Right renal cortex interstitium (tissue), 3 donors: ENCODE measurements around the gene ISG15. TPM values are rescaled to one million over a fixed set of nuclear protein-coding genes. Genes with fewer than 3 reads are reported as not detected.
"Not testable (repeated sequence)": the region's sequence is repeated elsewhere in the genome, so short reads cannot be mapped to it uniquely, and the experiment has no call there.

Experiments used
- DNase-seq, 3 donors: peaks; one replicate each; pipeline ENCODE4 v3.0.0-alpha.2; 2013; ENCODE audit warnings: low read depth in 3 of 3, low spot score in 2 of 3
- polyA plus RNA-seq, 3 donors: library from polyadenylated mRNA; unstranded; fragments of 120-200 nt; gene quantifications; one replicate each; pipeline ENCODE4 v1.2.1, GENCODE V29; 2013; ENCODE audit not compliant: insufficient read length in 3 of 3

The ISG15 gene
- polyA plus RNA-seq, 3 donors: 9.4 to 15.0 (median 10.7) TPM

DNA sequence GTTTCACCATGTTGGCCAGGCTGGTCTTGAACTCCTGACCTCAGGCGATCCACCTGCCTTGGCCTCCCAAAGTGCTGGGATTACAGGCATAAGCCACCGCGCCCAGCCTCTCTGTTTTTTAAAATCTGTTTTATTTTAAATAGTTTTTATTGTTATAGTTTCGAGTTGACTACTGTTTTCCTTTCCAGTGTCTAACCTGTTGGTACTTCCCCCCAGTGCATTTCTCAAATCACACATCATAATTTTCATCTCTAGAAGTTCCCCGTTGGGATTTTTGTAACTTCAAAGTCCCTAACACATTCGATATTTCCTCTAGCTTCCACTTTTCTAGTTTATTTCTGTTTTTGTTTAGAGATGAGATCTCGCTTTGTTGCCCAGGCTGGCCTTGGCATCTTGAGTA, 20.9 kb upstream of the ISG15 start:
- DNase-seq: no peak

GRCh38 chr1:993379-993995, 19.8 kb upstream of the ISG15 start:
- no peak for DNase-seq

- not testable (repeated sequence) for DNase-seq
These were observed 18.8 kb upstream of the ISG15 start for GRCh38 chr1:994546-994945.

GRCh38 chr1:995665-996633, 17.3 kb upstream of the ISG15 start:
- DNase-seq: no peak

- no peak for DNase-seq
These were observed 16.2 kb upstream of the ISG15 start for GRCh38 chr1:996851-997712.

DNA sequence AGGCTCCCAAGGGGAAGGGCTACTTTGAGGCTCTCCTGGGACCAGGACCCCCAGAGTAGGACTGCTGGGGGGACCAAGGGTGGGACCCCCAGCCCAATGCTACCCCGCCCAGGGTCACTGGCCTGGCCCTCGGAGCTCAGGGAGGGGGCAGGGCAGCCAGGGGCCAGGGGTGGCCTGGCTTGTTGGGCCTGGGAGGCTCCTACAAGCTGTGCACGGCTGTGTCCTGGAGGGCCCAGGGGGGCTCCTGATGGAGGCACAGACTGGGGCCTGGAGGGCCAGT, 15.6 kb upstream of the ISG15 start:
- no peak for DNase-seq

DNA sequence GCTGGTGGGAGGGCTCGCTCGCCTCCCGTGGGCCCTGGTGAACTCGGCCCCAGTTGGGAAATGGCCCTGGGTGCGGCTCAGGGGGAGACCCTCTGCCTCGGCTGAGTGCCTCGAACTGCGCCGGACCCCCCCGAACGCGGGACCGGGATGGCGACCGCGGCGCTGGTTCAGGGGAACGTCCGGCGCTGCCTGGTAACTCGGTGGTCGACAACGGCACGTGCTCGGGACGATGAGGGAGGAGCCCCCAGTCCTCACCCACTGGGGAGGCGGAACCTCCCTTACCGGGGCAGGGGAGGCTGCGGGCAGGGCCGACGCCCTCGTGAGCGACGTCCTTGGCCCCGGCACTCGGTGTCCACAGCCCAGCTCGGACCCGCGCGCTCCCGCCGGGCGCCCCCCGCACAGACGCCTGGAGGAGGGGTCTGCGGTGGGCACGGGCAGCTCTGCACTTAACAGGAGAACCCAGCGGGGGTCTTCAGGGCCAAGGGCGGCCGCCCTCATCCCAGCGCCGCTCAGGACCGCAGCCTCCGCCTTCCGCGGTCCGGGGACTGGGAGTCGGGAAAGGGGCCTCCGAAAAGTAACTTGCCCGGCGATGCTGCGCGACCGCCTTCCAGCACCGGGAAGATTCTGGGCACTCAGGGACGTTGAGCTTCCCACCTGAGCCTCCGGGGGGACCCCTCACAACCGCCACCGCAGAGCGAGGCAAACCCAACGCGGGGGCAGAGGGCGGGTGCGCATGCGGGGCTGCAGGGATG, 15.1 kb upstream of the ISG15 start:
- no peak for DNase-seq

GRCh38 chr1:998745-998994, 14.6 kb upstream of the ISG15 start:
- DNase-seq: no peak

DNA sequence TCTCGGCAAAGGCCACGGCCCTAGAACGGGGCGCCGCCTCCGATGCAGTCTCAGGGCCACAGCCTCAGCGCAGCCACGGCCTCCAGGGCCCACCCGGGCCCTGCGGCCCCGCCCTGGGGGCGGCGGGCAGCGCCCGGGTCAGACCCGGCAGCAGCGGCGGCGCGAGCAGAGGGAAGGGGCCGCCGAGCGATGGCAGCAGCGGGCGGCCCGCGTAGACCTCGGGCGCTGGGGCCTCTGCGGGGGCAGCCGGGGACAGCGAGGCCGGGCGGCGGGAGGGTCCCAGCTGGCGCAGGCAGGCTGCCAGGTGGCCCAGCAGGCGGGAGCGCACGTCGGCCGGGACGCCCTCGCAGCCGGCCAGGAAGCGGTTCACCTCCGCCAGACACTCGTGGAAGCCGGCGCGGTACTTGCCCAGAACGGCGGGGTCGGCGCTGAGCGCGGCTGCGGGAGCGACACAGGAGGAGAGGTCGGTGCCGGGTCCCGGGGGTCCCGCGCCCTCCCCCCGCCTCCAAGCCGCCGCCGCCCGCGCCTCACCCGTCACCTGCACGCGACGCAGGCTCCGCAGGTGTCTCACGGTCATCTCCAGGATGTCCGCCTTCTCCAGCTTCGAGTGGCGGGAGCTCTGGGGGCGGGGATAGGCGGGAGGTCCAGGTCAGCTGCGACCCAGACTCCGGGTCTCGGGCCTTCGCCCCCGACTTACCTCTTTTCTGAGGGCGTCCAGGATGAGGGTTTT, 14.1 kb upstream of the ISG15 start:
- DNase-seq: no peak

- peak in 1 of 3 donors; percentile 81 for DNase-seq
These were observed 13.5 kb upstream of the ISG15 start, which contains the start of gene HES4 for GRCh38 chr1:999725-1000356. HES4 (minus strand) TSS chr1:1000097; CDS start chr1:999973, 124 bp downstream.

GRCh38 chr1:1000357-1001056, 12.8 kb upstream of the ISG15 start:
- DNase-seq: no peak

- no peak for DNase-seq
These were observed 12.1 kb upstream of the ISG15 start for GRCh38 chr1:1001057-1001783.

GRCh38 chr1:1003618-1004419, 9.5 kb upstream of the ISG15 start:
- no peak for DNase-seq

DNA sequence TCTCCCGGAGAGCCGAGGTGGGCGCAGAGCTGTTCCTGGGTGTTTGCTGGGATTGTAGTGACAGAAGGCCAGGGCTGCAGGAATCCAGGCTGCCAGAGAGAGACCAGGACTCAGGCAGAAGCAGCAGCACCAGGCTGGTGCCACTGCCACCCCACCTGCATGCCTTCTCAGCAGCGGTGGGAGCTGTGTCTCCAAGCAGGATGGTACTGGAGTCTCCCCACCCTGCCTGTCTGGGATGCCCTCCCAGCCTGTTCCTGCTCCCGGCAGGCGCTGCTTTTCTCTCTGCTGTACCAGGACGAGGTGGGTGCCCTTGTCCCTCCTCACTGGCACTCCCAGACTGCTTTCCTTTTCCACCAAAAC, 8.9 kb upstream of the ISG15 start:
- no peak for DNase-seq

- DNase-seq: no peak
These were observed 8.3 kb upstream of the ISG15 start for GRCh38 chr1:1004780-1005697.

DNA sequence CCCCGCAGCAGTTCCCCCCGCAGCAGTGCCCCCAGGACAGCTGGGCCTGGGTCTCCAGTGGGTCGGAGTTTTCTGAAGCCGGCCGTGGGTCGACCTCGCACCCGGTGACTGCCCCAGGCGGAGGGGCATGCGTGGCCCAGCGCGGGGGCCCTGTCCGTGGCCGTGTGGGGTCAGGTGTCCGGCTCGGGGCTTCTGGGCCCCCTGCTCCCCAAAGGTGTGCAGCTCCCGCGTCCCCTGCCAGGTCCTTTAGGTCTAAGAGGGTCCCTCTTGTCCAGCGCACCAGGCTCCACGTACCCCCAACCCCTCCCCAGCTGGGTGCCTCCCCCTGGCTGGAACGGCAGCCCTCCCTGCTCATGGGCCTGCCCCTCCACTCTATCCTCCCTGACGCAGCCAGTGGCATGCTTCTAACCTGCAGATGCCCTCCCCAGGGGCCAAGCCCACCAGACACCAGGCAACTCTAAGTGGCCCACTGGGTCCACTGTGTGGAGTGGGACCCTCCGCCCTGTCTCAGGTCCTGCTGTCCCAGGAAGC, 7.5 kb upstream of the ISG15 start:
- no peak for DNase-seq
